Measurements from ENCODE around the gene C1RL.

DNA sequence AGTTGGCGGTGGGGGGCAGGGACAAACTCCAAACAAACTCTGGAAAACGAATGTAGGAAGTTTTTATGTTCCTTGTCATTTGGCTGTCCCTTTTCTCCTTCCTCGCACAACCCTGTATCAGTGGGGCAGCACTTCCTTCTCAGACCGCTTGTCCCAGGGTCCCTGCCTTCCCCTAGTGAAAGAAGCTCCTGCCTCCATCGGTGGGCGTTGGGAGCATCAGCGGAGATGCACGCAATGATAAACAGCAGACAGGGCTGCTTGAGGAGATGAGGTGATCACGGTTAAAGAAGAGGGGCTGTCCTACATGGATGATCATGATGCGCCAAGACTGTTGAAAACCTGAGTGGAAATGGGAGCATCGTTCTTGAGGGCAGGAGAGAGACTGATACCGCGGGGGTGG, 47.9 kb downstream of the C1RL start:
- no peak for TF ChIP-seq TCF7 (CRISPR knock-in tag; IDR thresholded peaks at IDR 0.05; ENCODE audit: low read depth)
- TF ChIP-seq, protein P1, sequence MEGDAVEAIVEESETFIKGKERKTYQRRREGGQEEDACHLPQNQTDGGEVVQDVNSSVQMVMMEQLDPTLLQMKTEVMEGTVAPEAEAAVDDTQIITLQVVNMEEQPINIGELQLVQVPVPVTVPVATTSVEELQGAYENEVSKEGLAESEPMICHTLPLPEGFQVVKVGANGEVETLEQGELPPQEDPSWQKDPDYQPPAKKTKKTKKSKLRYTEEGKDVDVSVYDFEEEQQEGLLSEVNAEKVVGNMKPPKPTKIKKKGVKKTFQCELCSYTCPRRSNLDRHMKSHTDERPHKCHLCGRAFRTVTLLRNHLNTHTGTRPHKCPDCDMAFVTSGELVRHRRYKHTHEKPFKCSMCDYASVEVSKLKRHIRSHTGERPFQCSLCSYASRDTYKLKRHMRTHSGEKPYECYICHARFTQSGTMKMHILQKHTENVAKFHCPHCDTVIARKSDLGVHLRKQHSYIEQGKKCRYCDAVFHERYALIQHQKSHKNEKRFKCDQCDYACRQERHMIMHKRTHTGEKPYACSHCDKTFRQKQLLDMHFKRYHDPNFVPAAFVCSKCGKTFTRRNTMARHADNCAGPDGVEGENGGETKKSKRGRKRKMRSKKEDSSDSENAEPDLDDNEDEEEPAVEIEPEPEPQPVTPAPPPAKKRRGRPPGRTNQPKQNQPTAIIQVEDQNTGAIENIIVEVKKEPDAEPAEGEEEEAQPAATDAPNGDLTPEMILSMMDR (IDR thresholded peaks at IDR 0.05), result no peak
- TF ChIP-seq IRF2 (CRISPR knock-in tag; IDR thresholded peaks at IDR 0.05; ENCODE audit: borderline replicate concordance, low read depth), result no peak
- no peak for TF ChIP-seq ZNF121 (CRISPR knock-in tag; IDR thresholded peaks at IDR 0.05)
- no peak for TF ChIP-seq CREB1 (CRISPR knock-in tag; IDR thresholded peaks at IDR 0.05)
- TF ChIP-seq, protein P2, sequence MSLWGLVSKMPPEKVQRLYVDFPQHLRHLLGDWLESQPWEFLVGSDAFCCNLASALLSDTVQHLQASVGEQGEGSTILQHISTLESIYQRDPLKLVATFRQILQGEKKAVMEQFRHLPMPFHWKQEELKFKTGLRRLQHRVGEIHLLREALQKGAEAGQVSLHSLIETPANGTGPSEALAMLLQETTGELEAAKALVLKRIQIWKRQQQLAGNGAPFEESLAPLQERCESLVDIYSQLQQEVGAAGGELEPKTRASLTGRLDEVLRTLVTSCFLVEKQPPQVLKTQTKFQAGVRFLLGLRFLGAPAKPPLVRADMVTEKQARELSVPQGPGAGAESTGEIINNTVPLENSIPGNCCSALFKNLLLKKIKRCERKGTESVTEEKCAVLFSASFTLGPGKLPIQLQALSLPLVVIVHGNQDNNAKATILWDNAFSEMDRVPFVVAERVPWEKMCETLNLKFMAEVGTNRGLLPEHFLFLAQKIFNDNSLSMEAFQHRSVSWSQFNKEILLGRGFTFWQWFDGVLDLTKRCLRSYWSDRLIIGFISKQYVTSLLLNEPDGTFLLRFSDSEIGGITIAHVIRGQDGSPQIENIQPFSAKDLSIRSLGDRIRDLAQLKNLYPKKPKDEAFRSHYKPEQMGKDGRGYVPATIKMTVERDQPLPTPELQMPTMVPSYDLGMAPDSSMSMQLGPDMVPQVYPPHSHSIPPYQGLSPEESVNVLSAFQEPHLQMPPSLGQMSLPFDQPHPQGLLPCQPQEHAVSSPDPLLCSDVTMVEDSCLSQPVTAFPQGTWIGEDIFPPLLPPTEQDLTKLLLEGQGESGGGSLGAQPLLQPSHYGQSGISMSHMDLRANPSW (CRISPR knock-in tag; conservative IDR thresholded peaks at IDR 0.05; ENCODE audit: low read depth), result no peak
- TF ChIP-seq SP1 (CRISPR knock-in tag; conservative IDR thresholded peaks at IDR 0.05), result no peak
- TF ChIP-seq, protein P3, sequence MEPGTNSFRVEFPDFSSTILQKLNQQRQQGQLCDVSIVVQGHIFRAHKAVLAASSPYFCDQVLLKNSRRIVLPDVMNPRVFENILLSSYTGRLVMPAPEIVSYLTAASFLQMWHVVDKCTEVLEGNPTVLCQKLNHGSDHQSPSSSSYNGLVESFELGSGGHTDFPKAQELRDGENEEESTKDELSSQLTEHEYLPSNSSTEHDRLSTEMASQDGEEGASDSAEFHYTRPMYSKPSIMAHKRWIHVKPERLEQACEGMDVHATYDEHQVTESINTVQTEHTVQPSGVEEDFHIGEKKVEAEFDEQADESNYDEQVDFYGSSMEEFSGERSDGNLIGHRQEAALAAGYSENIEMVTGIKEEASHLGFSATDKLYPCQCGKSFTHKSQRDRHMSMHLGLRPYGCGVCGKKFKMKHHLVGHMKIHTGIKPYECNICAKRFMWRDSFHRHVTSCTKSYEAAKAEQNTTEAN (CRISPR knock-in tag; IDR thresholded peaks at IDR 0.05), result no peak
- TF ChIP-seq, protein P4, sequence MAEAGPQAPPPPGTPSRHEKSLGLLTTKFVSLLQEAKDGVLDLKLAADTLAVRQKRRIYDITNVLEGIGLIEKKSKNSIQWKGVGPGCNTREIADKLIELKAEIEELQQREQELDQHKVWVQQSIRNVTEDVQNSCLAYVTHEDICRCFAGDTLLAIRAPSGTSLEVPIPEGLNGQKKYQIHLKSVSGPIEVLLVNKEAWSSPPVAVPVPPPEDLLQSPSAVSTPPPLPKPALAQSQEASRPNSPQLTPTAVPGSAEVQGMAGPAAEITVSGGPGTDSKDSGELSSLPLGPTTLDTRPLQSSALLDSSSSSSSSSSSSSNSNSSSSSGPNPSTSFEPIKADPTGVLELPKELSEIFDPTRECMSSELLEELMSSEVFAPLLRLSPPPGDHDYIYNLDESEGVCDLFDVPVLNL (CRISPR knock-in tag; IDR thresholded peaks at IDR 0.05; ENCODE audit: borderline replicate concordance, low read depth), result no peak

Measured in WTC11 (cell line).